SIG-M5 (cell line): Measurements from ENCODE around the gene IL13RA1.
"Not testable (repeated sequence)": the region's sequence is repeated elsewhere in the genome, so short reads cannot be mapped to it uniquely, and the experiment has no call there.

Source experiments
- DNase-seq: peaks from one replicate; lab custom pipeline; 2025; lab: John Stamatoyannopoulos, UW

IL13RA1 gene

DNA sequence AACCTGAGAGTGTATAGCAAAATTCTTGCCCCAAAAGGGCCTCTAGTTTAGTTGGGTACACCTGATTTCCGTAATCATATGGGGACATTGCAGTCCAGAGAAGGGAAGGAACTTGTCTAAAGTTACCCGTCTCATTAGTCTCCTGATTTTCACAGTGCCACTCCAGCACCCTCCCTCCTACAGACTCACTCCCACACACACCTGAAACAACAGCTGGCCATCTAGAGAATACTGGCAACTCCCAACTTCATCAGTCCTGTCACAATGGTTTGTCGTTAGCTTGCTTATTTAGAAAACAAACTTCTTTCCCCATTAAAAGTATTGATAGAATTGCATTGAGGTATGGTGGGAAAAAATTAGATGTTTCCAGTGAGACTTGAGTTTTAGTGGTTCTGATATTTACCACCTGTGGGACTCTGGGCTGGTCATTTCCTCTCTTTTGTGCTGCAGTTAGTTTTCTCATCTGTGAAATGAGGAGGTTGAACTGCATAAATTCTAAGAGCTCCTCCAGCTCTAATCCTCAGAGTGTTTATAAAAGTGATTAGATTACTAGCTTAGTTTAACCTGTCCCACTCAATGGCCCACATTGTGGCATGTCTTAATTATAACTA is 1.7 kb downstream of the IL13RA1 start:
- DNase-seq: no peak

DNA sequence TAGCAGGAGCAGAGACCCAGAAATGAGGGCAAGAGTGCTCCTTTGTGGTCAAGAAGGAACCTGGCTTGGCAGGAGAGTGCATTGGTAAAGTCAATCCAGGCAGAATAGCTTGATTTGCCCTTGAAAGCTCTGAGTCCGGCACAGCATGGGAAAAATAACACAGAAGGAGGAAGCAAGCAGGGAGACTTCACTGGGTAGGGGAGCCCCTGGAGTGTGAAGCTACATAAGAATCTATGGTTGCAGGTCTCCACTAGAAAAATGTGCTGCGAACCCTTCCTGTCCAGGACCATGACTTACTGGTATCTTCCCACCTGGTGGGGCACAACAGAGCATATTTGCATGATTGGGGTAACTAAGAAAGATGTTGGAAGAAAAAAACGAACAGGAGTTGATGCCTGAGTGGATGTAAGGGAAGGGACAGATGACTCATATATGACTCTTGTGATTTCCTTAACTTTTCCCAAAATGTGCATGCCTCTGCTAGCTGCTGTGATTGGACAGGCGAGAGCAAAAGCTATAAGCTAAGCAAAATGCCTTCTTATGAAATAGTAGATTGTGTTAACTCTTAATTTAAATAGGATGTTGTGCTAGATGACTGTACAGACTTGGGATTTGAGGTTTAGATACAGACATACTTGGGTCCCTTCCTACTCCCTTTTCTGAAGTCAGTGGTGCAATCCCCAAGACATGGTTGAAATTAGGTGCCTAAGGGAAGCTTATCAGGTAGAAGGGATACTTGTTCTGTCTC is 3.3 kb downstream of the IL13RA1 start:
- DNase-seq: no peak

DNA sequence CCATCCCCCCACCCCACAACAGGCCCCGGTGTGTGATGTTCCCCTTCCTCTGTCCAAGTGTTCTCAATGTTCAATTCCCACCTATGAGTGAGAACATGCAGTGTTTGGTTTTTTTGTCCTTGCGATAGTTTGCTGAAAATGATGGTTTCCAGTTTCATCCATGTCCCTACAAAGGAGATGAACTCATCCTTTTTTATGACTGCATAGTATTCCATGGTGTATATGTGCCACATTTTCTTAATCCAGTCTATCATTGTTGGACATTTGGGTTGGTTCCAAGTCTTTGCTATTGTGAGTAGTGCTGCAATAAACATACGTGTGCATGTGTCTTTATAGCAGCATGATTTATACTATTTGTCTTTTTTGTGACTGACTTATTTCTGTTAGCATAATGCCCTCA is 5.1 kb downstream of the IL13RA1 start:
- DNase-seq: not testable (repeated sequence)

DNA sequence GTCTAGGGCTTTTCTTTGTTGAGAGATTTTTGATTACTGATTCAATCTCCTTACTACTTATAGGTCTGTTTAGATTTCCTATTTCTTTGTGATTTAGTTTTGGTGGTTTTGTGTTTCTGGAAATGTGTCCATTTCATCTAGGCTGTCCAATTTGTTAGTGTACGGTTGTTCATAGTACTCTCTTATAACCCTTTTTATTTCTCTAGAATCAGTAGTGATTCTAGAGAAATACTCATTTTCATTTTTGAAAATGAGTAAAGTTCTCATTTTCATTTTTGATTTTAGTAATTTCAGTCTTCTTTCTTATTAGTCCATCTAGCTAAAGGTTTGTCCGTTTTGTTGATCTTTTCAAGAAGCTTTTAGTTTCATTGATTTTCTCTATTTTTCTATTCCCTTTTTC is 7.5 kb downstream of the IL13RA1 start:
- no peak for DNase-seq

DNA sequence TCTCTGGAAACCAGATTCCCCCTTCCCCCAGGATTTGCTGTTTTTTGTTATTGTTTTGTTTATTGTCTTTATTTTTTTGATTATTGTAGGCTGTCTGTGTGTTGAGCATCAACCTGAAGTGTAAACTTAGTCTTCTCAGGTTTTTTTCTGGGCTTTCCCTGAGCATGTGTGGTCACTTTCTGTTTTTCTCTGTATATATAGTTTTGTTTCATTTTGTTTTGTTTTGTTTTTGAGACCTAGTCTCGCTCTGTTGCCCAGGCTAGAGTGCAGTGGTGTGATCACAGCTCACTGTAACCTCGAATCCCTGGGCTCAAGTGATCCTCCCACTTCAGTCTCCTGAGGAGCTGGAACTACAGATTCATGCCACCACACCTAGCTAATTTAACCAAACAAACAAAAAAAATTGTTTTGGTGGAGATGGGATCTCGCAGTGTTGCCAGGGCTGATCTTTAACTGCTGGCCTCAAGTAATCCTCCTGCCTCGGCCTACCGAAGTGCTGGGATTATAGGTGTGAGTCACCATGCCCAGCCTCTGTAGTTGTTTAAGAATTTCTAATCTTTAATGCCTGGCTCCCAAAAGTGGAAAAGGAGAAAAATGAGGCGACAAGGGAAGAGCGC is 9.1 kb downstream of the IL13RA1 start:
- DNase-seq: no peak

DNA sequence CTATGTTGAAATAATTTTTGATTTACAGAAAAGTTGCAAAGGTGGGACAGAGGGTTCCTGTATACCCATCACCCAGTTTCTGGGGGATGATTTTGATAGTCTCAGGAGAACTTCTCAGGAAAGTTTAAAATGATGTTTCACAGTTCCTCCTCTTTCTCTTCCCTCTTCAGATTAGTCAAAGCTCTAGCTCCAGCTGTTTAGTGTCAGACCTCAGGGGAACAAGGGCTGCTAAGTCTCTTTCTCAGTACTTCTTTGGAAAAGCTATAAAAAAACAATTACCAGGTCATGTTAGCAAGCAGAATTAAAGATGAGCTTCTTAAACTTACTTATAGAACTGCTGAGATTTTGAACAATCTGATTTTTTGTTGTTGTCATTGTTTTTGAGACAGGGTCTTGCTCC is 12.2 kb downstream of the IL13RA1 start:
- DNase-seq: no peak

DNA sequence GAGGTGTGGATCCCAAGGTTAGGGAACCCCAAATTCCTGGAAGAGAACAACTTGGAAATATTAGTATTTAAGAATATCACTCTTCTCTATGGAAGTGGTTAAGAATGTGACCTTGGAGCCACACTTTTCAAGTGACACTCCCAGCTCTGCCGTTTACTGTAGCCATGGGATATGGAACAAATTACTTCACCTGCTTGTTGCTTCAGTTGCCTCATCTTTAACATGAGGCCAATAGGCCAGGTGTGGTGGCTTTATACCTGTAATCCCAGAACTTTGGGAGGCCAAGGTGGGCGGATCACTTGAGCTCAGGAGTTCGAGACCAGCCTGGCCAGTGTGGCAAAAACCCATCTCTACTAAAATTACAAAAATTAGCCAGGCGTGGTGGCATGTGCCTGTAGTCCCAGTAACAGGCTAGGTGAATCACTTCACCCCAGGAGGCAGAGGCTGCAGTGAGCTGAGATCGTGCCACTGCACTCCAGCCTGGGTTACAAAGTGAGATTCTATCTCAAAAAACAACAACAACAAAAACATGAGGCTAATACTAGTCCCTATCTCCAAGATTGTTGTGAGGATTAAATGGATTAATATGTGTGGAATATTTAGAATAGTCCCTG is 13.0 kb downstream of the IL13RA1 start:
- no peak for DNase-seq

DNA sequence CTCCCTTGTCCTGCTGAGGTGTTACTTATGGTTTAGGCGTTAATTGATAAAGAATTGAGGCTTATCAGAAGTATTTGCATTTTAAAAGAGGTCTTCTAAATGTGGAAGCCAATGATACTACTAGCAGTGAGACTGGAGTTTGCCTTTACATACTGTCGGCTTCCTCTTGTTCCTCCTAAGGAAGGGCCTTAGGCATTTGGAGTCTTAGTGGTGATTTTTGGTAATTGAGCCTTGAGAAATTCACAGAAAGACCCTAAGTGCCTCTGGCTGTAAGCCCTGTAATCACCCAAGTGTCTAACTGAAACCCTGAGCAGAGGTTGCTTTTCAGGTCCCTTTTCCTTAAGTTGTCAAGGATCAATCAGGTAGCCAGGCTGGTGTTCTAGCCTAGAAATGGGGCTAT is 14.8 kb downstream of the IL13RA1 start:
- DNase-seq: no peak

DNA sequence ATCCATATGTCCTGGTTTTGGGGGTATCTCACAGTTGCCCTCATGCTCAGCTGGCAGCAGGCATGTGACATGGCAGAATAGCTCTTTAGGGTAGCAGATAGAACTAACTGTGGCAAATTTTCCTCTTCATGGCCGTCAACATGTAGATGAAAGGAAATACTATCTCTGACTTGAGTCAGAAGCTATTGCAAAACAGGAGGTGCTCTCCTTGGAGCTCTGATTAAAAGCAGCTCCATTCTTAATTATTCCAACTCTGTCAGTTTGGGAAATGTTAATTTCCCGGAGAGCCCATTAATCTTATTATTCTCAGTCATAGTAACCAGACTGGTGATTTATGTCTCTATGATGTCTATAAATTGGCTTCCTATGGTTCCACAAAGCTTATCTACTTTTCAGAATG is 18.2 kb downstream of the IL13RA1 start:
- no peak for DNase-seq

DNA sequence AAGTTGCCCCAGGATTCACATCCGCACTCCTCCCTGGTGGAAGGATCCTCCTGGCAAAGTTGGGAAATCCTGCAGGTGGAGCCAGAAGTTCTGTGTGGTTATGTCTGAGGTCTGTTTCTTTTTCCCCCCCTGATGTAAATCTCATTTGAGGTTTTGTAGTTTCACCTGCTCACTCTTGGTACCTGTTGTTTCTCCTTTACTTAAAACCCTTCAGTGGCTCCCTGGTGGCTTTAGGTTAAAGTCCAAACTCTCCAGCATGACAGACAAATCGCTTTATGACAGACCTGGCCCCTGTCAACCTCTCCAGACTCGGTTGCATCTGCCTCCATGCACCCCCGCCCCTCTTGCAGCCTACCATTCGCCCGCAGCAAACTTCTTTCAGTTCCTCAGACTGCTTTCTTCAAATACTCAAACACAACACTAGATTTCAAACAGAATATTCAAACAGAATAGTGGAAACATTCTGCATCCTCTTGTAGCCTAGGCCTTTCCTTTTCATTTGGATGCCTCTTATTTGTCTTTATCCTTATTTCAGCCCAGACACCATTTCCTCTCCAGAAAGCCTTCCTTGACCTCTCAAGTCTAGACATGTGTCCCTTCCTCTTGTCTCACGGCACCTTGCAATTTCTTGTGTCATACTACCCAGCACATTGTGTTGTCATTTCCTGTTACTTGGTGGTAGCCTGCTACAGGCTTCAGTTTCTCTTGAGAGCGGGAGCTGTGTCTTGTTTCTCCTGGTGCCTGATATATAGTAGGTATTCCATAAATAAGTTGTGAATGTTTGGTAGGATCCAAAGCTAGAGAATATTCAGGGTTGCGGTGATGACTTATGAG is 24.8 kb downstream of the IL13RA1 start:
- no peak for DNase-seq

DNA sequence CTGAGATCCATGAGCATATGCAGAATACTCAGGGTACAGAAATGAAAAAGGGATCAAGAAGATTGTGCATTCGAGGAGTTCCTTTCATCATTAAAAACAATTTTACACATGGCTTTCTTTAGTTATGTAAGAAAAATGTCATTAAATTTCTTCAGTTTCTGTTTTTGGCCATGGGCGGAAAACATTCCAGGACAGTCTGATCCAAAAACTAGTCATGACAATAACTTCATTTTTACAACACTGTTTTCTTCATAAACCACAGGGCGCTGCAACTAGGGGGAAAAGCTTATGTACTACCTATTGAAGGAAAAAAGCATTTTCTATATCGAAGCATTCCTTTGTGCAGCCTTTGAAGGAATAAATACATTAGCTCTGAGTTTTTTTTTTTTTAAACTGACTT is 28.2 kb downstream of the IL13RA1 start:
- no peak for DNase-seq

DNA sequence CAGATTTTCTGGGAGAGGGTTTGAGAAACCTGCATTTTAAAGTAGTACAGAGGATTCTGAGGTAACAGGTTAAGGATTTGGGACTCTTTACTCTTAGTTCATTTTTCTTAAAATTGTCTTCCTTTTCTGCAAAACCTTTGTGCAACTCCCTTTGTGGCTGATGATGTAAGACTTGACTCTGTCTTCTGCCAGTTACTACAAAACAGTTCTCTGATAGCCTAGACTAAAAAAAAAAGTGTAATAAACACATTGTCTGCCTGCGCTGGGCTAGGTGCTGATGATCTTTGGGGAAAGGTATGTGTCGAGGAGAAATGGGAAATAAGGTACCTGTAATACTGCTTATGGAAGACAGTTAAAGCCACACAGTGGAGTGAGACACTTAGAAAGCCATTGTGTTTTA is 28.7 kb downstream of the IL13RA1 start:
- DNase-seq: peak; percentile 30

DNA sequence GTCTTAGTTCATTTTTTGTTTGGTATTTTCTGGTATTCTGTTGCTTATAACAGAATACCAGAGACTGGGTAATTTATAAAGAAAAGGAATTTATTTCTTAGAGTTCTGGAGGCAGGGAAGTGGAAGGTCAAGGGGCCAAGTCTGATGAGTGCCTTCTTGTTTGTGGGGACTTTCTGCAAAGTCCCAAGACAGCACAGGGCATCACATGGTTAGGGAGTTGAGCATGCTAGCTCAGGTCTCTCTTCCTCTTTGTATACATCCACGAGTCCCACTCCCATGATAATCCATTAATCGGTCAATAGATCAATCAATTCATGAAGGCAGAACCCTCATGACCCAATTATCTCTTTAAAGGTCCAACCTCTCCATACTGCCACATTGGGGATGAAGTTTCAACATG is 31.1 kb downstream of the IL13RA1 start:
- DNase-seq: no peak

DNA sequence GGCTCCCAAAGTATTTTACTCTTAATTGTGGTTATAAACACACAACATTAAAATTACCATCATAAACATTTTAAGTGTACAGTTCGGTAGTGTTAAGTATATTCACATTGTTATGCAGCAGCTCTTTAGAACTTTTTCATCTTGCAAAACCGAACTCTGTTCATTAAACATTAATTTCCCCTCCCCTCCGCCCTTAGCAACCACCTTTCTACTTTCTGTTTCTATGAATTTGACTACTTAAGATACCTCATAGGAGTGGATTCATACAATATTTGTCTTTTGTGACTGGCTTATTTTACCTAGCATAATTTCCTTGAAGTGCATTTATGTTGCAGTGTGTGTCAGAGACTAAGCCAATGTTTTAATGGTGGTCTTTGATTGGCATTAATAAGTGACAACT is 32.6 kb downstream of the IL13RA1 start:
- no peak for DNase-seq

DNA sequence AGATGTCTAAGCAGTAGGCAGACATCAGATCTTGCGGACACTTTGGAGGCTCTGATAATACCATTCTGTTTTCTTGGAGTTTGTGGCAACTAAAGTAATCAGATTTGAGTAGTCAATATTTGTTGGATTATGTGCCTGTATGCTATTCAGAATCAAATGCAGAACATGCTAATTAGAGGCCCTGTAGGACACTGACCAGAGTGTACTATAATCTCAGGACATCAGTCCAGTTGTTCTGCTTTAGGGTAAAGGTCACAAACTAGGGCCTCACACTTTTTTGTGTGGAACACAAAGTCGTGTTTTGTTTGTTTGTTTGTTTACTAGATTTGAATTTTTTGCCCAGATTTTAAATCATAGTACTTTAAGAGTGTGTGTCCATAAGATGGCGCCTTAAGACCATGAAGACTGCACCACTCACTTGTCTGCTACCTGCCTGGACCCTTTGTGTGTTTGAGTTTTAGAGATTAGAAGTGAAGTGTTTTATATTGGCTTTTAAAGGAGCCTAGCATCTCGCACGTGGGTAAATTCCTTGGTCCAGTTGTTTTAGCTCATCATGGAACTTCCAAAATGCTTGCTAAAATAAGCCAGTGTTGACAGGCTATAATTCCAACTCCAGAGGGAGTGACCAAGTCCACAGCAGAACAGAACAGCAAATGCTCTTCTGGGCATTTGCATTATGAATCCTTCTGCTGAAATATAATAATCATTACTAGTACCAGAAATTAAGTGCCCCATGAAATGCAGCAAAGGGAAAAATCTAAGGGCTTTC is 34.7 kb downstream of the IL13RA1 start:
- no peak for DNase-seq

DNA sequence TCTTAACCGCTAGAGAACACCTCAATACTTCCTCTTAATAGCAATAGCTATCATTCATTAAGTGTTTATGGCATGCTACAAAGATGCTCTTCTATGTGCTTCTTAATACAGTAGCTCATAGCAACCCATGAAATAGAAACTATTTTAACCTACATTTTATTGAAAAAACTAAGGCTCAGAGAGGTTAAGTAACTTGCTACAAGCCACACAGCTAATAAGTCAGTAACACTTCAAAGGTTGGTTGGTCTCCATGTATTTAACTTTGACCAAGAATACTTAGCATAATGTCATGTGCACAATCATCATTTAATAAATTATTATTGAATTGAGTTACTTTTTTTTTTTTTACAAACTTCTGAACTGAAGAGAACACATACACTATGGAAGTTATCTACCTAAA is 36.1 kb downstream of the IL13RA1 start:
- no peak for DNase-seq

DNA sequence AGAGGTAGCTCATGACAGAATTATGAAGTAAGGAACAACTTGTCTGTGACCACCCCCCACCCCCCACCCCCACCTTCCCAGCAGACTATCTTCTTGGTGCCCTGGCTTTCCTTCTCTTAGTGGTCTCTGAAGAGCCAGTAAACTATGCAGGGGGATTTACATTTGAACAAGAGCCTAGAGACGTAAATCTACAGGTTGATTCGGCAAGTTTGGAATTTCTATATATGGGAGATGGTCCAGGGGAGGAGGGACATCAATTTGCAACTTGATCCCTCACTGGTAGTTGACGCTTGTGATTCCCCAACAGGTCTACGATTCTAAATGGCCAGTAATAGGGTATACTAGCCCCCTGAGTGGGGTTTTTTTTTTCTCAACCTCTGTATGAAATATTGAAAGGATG is 36.7 kb downstream of the IL13RA1 start:
- DNase-seq: no peak

DNA sequence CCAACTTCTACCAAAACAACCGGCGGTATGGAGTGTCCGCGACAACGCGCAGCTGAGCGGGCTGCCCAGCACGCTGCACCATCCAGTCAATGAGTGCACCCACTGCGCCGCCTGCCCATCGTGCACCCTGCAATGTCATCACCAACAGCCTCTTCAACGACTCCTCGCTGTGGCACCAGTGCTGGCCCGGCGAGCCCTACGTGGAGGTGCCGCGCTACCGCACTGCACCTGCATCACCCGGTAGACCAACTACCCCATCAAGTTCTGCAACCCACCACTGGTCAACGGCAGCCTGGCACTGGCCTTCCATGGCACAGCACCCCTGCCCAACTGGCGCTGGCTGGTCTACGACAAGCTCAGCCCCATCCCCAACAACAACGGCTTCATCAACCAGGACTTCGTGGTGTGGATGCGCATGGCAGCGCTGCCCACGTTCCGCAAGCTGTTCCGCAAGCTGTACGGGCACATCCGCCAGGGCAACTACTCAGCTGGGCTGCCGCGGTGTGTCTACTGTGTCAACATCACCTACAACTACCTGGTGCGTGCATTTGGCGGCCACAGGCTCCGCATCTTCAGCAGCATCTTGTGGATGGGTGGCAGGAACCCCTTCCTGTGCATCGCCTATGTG is 42.8 kb downstream of the IL13RA1 start:
- DNase-seq: no peak

DNA sequence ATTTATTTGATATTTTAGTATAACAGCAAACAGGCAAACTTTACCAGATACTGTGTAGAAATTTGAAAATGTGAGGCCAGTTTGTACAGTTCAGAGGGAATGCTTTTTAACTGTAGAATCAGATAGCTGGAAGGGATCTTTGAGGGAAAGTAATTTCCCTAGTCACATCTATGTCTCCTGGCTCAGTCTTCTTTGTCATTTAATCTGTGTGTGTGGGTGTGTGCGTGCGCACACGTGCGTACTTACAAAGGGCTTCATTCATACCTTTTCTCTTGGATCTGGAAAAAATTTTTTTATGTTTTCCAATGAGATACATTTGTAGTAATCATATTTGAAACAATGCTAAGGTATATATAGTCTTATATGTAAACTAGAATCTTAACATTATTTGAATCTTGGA is 44.6 kb downstream of the IL13RA1 start:
- DNase-seq: no peak

DNA sequence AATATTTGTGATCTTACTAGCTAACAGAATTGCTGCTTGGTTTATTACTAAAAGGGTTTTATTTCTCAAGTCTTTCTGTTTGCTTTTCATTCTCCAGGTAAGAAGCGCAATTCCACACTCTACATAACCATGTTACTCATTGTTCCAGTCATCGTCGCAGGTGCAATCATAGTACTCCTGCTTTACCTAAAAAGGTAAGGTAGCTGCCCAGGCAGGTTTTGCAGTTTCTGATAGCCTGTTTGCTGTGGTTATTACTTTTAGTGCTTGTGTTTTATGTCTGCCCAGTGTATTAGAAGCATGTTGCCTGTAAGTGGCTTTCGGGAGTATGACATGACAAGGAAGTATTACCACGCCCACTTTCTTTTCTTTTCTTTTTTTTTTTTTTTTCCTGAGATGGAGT is 46.4 kb downstream of the IL13RA1 start:
- no peak for DNase-seq

DNA sequence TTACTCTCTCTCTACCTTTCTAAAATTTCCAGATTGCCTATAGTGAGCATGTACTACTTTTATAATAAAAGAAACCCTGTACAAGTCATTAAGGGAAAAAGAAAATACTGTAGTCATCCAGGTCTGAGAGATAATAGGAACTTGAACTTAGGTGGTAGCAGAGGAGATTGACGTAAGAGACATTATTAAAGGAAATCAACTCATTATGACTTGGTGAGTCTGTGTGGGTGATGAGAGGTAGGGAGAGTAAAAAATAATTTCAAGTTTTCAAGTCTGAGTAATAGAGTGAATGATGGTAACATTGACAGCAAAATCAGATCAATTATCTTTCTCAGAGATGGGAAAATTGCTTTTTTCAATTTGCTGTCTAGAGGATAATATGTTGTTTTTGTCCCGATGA is 52.2 kb downstream of the IL13RA1 start:
- no peak for DNase-seq
